ENCODE results near the gene DDX59. TPM values are rescaled to one million over a fixed set of nuclear protein-coding genes. Genes with fewer than 3 reads are reported as not detected.

Gene DDX59
- polyA plus RNA-seq, 3 donors: 14.3 to 18.6 (median 14.9) TPM

- Histone ChIP-seq H3K36me3 (replicated peaks in 1 of 2; ENCODE audit: control insufficient read depth in 1 of 2, insufficient read depth in 2 of 2, low read length in 2 of 2) (no peaks in the 10 kb centered on the region), H3K27ac (ENCODE audit: low read depth in 1 of 2, low read length in 2 of 2) (no peak overlapping the region), H3K4me3 (replicated peaks in 1 of 3; ENCODE audit: low read depth in 2 of 3, low read length in 3 of 3) (no peak overlapping the region), H3K9me3 (replicated peaks in 1 of 2; ENCODE audit: control insufficient read depth in 1 of 2, insufficient read depth in 1 of 2, low read length in 2 of 2) (no peaks in the 10 kb centered on the region), H3K27me3 (ENCODE audit: control insufficient read depth in 2 of 2, insufficient read depth in 2 of 2, low read length in 2 of 2) (no peaks in the 10 kb centered on the region), H3K79me2 (ENCODE audit: insufficient read depth, low read length) (no peaks in the 10 kb centered on the region), H3K9ac (ENCODE audit: insufficient read depth, low read length, poor library complexity, severe bottlenecking) (no peak overlapping the region), H3K4me1 (ENCODE audit: control insufficient read depth in 1 of 2, insufficient read depth in 2 of 2, low read length in 2 of 2) (no peaks in the 10 kb centered on the region), H4K20me1 (ENCODE audit: insufficient read depth, low read length) (no peaks in the 10 kb centered on the region), H2AFZ (ENCODE audit: insufficient read depth, low read depth, low read length, poor library complexity, severe bottlenecking) (no peak overlapping the region), H3K4me2 (replicated peaks; ENCODE audit: extremely low read depth, low read length, poor library complexity, severe bottlenecking) (no peak overlapping the region)
- TF ChIP-seq CTCF (IDR thresholded peaks at IDR 0.05): no peak
- DNase-seq: no peak
- Mint-ChIP-seq H3K36me3 (no peaks in the 10 kb centered on the region), H3K4me1 (peaks cover 10% of the 10 kb centered on the region), H3K27ac (no peak overlapping the region), H3K4me3 (no peak overlapping the region), H3K9me3 (no peaks in the 10 kb centered on the region), H3K27me3 (ENCODE audit: low read depth in 3 of 3) (peaks cover 0 to 2% (median 2%) of the 10 kb centered on the region in 3 donors)
- no CpG with 5 or more reads among the region's 6 CpGs for WGBS (ENCODE audit: insufficient coverage)
- intact Hi-C loops (cut with micrococcal nuclease): no loop called here
Measured at GRCh38 chr1:200676829-200677228, 7.1 kb upstream of the DDX59 start.

- Histone ChIP-seq H3K4me2 (replicated peaks; ENCODE audit: extremely low read depth, low read length, poor library complexity, severe bottlenecking) (no peak overlapping the region), H2AFZ (ENCODE audit: insufficient read depth, low read depth, low read length, poor library complexity, severe bottlenecking) (no peak overlapping the region), H3K79me2 (ENCODE audit: insufficient read depth, low read length) (peaks cover 5% of the 10 kb centered on the region), H4K20me1 (ENCODE audit: insufficient read depth, low read length) (no peaks in the 10 kb centered on the region), H3K9ac (ENCODE audit: insufficient read depth, low read length, poor library complexity, severe bottlenecking) (no peak overlapping the region), H3K9me3 (replicated peaks in 1 of 2; ENCODE audit: control insufficient read depth in 1 of 2, insufficient read depth in 1 of 2, low read length in 2 of 2) (no peaks in the 10 kb centered on the region), H3K4me3 (replicated peaks in 1 of 3; ENCODE audit: low read depth in 2 of 3, low read length in 3 of 3) (no peak overlapping the region), H3K27me3 (ENCODE audit: control insufficient read depth in 2 of 2, insufficient read depth in 2 of 2, low read length in 2 of 2) (no peaks in the 10 kb centered on the region), H3K4me1 (ENCODE audit: control insufficient read depth in 1 of 2, insufficient read depth in 2 of 2, low read length in 2 of 2) (peaks cover 4 to 9% of the 10 kb centered on the region in 2 donors), H3K36me3 (replicated peaks in 1 of 2; ENCODE audit: control insufficient read depth in 1 of 2, insufficient read depth in 2 of 2, low read length in 2 of 2) (no peaks in the 10 kb centered on the region), H3K27ac (ENCODE audit: low read depth in 1 of 2, low read length in 2 of 2) (no peak overlapping the region)
- intact Hi-C loops (cut with micrococcal nuclease): no loop called here
- Mint-ChIP-seq H3K36me3 (no peaks in the 10 kb centered on the region), H3K4me1 (peaks cover 19% of the 10 kb centered on the region), H3K4me3 (no peak overlapping the region), H3K9me3 (no peaks in the 10 kb centered on the region), H3K27me3 (ENCODE audit: low read depth in 3 of 3) (peaks cover 0 to 2% (median 2%) of the 10 kb centered on the region in 3 donors), H3K27ac (no peak overlapping the region)
- WGBS (ENCODE audit: insufficient coverage): 100% methylated on average over 1 of the region's 4 CpGs
- TF ChIP-seq CTCF (IDR thresholded peaks at IDR 0.05): no peak
- no peak for DNase-seq
Measured at GRCh38 chr1:200675588-200675852, 5.8 kb upstream of the DDX59 start.
